Loucy (cell line): Measurements from ENCODE around the gene CELA2B.
"Not testable (repeated sequence)": the region's sequence is repeated elsewhere in the genome, so short reads cannot be mapped to it uniquely, and the experiment has no call there.

Source experiments
- CTCF ChIP-seq: fragments of 200-600 bp; sonication (generic); conservative IDR thresholded peaks from 2 replicates; pipeline ENCODE4 v1.5.1; 2014; ENCODE audit warnings: mild to moderate bottlenecking, antibody characterized with exemption, low read length
- EZH2phosphoT487 ChIP-seq: fragments of 200-600 bp; IDR thresholded peaks from 2 replicates; pipeline ENCODE4 v1.6.1; 2018; ENCODE audit warnings: antibody characterized with exemption, mild to moderate bottlenecking, moderate library complexity, borderline replicate concordance

DNA sequence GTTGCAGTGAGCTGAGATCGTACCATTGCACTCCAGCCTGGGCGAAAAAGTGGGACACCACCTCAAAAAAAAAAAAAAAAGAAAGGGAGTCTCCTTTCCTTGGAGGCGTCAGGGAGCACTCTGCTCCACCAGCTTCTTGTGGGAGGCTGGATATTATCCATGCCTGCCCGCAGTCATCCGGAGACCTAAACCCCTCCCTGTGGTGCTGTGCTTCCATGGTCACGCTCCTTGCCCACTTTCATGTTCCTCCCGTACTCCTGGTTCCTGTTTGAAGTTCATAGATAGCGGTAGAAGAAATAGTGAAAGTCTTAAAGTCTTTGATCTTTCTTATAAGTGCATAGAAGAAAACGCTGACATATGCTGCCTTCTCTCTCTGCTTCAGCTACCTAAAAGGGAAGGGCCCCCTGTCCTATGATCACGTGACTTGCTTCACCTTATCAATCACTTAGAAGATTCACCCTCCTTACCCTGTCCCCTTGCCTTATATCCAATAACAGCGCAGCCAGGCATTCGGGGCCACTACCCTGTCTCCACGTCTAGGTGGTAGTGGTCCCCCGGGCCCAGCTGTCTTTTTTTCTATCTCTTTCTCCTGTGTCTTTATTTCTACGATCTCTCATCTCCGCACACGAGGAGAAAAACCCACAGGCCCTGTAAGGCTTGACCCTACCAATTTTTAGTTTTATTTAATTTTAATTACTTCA is 45.5 kb downstream of the CELA2B start:
- not testable (repeated sequence) for TF ChIP-seq CTCF, EZH2phosphoT487
